GM19240 (cell line): ENCODE data around the gene POTEF.
"Not testable (repeated sequence)": the region's sequence is repeated elsewhere in the genome, so short reads cannot be mapped to it uniquely, and the experiment has no call there.

ENCODE experiments used
- DNase-seq: peaks from one replicate; pipeline ENCODE4 v3.0.0; 2011; ENCODE audit warnings: low spot score; ENCODE audit not compliant: insufficient read length

Gene POTEF

DNA sequence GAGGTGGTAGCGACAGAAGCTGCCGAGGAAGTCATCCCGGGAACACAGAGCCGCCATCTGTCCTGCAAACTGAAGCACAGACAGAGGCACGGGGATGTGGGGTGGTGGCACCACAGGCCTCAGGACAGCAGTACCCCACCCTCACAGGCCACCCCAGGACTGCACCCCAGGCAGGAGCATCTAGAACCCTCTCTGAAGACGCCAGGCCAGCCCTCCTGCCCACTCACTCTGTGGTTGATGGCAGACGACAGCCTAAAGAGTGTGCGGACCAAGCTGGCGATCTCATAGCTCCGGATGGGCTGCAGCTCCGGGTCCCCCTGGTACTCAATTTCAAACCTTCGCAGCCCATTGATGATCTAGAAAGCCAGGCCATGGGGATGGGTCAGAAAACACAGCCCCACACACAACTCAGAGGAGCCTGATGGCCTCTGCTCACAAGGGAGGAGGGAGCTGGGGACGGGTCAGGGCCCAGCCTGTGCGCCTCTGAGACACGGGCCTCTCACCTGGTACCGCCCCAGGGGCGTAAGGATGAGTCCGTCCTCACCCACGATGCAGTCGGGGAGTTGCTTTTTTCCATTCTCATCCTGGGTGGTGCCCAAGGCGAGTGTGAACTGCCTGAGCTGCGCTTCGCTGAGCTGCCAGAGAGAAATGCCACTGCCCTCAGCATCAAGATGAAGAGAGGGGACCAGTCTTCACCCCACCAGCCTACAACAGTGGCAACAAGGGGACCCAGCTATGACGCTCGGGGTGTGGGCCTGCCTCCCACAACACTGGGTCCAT lies 24.0 kb upstream of the POTEF start:
- no peak for DNase-seq

DNA sequence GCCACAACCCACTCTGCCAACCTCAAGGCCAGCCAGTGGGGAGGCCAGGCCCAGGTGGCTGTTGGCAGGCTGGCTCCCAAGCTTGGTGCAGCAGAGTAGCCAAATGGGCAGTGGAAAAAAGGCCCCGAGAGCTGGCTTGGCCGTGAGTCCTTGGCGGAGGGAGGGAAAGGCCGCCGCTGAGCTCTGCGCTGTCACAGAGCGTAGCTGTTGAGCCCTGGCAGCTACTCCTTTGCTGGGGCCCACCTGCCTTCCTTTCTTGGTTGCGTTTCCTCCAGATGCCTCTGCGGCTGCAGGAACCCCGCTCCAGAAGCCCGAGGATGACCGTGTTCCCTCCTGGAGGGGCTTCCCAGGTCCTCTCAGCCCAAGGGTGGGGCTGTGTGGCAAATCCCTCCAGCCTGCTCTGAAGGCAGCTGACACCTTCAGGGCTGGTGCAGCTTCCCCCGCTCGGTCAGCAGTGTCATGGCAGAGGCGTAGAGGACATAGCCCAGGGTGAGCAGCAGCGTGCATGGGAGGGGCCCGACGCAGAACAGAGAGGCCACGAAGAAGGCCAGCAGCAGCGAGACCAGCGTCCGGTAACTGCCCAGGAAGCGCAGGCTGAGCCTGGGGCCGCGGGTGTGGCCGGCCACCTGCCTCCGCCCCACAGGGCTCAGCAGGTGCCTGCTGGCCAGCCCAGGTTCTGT lies 23.3 kb upstream of the POTEF start:
- not testable (repeated sequence) for DNase-seq

DNA sequence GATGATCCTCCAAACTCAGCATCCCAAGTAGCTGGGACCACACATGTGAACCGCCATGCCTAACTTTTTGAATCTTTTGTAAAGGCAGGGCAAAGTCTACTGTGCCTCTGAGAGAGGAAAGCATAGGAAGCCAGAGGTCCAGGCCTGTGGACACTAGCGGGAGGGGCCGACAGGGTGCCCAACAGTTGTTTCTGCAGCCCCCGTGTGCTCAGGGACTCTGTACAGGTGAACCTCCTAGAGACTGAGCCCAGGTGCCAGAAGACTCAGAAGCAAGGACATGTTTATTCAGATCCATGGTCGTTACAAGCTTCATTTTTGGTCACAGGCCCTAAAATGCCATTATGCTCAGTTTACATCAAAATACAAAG lies 22.1 kb upstream of the POTEF start:
- not testable (repeated sequence) for DNase-seq

DNA sequence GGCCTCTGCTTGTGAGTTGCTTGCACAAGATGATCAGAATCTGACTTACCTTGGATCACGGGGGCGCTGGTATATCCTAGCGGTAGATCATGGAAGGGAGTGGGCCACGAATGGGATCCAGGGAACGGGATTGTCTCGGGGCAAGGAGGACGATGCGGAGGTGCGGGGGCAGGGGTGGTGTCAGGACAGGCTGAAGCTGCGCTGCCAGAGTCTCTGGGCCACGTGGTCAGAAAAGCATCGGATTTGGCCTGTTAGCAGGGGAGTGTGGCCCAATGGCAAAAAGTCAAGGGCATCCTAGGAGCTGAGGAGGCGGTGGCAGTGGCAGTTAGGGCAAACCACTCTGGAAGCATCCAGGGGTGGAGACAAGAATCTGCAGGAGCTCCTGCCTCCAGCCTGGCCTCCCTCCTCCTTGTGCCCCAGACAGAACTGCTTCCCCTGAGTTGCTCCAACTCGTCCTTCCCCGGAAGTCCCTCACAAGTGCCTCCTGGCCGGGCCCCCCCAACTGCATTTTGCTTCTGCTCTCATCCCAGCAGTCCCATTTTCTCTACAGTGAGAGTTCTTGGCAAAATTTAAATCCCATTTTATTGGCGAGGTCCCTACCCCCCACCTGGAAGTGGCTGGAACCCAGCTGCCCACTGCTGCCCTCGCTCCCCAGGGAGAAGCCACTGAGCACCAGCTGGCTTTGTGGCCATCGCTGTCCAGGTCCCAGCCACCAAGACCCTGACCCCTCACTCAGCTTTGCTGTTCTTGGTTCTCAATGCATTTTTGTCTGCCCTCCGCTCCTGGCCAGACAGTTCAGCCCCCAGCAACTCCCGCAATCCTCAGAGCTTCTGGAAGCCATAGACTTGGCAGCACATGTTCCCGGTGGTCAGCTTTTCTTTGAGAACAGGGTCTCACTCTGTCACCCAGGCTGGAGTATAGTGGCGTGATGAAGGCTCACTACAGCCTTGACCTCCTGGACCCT lies 21.4 kb upstream of the POTEF start:
- no peak for DNase-seq

DNA sequence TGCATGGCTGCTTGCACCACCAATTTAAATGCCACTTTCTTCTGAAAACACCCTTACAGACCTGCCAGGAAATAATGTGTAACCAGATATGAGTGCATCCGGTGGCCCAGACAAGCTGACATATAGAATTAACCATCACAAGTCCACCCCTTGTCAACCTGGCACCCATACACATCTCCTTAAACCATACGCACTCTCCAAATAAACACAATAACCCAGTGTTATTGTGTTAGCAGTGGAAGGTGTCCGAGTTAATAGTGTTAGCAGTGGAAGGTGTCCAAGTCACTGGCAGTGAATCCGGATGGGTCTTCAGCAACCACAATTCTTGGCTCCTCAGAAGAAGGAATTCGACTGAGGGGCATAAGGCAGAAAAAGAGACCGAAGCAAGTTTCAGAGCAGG lies 19.5 kb upstream of the POTEF start:
- not testable (repeated sequence) for DNase-seq

DNA sequence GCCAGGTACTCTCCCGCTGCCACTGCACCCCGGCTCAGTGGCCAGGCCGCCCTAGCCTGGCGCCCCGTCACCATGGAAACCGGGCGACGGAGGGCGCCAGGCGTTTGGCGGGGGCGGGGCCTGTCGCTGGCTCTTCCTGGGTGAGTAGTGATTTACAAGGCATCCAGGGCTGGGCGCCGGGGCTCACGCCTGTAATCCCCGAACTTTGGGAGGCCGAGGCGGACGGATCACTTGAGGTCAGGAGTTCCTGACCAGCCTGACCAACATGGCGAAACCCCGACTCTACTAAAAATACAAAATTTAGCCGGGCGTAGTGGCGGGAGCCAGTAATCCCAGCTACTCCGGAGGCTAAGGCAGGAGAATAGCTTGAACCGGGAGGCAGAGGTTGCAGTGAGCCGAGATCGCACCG lies 16.0 kb upstream of the POTEF start, which contains the start of gene CCDC74B:
CCDC74B (minus strand) TSS at position 107 of the 409 bp plus-strand sequence. CDS start 116 bp downstream, outside the sequence.
- DNase-seq: not testable (repeated sequence)

DNA sequence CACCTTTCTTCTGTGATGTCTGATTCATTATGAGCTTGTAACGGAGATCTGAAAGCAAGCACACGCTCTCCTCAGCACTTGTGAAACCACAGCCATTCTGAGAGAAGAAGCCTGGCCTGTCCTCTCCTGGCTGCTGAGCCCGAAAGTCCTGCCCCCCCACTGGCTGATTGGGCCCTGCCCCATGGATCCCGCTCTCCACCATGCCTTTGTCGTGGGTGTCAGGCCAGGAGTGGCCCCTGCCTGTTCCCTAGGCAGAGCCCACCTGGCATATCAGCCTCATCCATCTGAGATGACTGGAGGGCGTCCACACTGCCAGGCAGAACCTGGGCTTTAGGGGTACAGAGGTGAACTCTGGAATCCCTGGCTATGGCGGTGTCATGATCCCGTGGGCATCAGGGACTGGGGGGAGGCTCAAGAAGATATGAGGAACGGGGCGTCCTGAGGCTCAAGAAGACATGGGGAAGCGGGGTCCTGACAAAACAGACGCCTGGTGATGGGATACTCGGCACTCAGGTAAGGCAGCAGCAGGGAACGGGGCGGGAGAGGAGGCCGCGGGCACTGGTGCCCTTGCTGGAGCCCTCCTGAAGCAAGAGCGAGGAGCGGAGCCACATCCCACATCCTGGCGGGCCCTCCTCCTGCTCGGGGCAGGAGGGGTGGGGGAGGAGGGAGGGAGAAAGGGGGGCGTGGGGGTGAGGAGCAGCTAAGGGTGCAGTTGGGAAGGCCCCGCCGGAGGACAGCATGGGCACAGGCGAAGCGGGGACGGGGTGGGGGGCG lies 14.4 kb upstream of the POTEF start:
- DNase-seq: not testable (repeated sequence)

DNA sequence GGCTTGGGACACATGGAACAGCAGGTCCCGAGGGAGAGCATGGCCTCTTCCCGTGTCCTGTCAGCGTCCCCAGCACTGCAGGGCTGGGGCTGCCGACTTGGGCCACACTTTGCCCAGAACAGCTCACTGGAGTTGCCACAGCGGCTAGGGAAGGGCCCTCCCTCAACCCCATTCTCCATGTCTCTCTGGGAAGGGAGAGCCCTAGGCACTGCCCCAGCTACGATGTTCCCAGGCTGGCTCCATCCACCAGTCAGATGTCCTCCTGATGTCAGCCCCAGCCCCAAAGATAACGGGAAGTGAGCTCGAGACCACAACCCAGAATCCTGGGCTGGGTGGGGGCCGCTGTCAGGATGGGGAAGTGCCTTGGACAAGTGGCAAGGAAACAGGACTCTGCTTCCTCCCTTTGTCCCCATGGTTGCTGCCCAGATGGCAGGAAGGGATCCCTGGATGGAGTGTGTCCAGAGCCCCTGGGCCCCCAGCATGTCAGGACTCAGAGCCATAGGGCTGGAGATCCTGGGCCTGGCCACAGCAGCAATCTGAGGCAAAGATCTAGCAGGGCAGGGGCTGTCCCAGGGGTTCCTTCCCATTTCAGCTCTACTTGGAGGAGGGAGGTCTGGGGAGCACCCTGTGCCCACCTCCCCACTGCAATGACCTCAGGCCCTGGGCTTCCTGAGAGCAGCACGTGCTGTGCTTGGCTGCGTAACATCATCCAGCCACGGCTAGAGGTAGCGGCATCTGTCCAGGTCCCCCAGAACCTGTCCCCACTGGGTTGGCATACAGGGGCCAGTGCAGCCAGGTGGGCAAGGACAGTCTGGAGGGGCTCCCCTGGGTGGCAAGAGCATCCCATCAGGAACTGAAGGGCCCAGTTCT lies 13.6 kb upstream of the POTEF start:
- not testable (repeated sequence) for DNase-seq

DNA sequence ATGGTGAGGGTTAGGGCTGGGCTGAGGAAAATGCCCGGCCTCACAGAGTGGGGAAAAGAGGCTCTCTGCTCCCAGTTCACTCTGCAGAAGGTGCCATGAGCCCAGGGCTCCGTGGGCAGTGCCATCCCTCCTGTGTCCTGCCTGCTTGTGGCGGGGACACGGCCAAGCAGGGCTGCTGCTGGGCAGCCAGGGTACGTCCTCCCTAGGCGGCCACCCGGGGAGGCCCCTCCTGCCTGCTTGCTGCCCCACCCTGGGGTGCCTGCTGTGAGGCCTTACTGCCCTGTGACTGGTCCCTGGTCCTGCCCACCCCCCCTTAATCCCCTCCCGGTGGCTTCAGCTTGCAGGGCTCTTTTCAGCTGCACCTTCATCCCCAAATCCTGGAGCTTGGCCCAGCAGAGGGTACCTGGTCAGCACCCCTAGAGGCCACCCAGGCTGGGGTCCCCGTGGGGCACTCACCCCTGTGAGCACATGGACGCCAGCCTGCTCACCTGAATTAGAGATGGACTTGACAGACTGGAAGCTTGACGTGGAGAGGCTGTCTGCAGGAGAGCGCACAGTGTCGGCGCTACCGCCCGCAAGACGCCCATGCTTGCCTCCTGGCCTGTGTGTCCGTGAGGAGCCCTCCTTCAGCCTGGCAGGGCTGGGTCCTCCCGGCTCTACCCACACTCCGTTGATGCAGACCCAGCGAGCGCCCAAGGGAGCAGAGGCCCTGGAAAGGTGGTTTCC lies 12.8 kb upstream of the POTEF start:
- not testable (repeated sequence) for DNase-seq

DNA sequence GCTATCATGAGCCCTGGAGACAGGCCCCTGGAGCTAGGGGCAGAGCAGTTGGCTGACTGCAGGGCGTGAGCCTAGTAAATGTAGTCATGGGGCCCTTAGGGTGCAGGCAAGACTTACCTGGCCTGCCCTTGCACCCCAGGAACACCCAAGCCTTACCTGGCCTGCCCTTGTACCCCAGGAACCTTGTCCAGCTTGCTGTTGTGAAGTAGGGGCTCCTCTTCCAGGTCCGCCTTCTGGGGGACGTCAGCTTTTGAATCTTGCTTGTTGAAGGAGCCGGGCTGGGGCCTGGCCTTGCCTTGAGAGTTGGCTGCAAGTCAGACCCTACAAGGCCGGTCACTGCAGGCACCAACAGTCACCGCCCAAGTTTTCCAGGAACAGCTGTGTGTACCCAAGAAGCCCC lies 12.0 kb upstream of the POTEF start:
- not testable (repeated sequence) for DNase-seq

DNA sequence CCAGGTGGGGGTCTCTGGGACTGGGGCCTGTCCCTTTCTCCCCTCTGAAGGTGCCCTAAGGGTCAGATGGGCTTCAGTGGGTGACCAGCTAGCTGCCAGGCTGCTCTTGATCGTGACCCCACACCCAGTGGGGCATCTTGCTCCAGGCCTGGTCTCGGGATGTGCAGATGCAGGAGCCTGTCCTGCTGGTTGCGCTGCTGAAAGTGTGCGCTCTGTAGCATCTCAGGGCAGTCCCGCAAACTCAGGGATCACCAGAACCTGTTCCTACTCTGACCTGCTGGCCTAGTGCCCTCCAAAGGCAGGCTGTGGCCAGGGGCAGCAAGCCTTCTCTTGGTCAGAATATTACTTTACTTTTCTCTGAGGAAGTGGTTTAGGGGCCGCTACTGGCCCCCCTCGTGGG lies 11.5 kb upstream of the POTEF start:
- not testable (repeated sequence) for DNase-seq

DNA sequence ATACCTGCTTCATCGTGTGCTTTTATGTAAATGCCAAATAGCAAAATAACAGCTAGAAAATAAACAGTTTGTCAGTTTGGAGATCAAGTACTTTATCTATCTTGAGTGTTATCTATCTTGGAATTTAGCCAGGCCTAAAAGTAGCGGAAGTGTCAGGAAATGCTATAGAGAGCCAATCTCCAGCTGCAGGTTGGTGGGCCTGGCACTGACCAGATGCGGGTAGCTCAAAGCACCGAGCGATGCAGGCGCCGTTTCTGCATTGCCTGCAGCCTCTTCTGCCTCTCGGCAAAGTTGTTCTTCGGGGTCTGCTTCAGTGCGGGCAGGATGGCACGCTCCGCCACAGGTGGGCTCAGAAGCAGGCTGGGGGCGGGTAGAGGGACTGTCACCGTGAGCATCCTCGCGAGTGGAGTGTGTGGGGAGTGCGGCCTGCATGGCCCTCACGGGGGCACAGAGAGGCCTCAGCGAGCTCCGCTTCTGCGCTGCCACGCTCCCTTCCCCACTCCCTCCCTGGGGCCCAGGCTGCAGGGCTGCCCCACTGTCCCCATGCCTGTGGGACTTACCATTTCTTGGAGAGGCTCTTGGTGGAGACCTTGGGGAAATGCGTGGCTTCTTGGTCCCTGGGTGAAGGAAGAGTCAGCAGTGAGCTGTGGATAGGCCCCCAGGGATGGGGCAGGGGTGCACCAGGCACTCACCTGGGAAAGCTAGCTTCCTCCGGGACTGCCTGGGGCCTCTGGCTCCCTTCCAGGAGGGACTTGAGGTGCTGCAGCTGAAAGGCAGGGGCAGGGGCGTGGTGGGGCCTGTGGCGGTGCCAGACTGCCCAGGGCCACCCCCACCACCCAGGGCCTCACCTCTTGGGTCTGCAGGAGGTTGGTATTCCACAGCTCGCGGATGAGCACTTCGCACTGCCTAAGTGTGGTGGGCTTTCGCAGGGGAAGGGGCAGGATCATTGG lies 10.6 kb upstream of the POTEF start:
- not testable (repeated sequence) for DNase-seq

DNA sequence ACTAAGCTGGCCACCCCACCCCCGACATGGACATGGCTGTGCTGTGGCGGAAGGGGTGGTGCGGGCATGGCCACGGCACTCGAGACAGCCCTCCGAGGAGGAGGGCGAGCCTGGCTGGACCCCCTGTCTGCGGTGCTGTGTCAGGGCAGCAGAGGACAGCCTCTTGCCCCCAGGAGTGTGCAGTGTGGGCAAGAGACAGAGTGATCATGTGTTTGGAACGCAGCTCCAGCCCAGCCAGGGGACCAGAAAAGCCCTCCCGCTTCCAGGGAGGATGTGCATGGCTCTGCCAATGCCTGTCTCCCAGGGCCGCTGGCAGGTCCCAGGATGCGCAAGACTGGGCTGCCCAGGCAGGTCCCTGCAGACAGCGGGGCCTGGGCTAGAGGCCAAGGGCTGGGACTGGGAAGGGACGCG lies 9.8 kb upstream of the POTEF start:
- not testable (repeated sequence) for DNase-seq

DNA sequence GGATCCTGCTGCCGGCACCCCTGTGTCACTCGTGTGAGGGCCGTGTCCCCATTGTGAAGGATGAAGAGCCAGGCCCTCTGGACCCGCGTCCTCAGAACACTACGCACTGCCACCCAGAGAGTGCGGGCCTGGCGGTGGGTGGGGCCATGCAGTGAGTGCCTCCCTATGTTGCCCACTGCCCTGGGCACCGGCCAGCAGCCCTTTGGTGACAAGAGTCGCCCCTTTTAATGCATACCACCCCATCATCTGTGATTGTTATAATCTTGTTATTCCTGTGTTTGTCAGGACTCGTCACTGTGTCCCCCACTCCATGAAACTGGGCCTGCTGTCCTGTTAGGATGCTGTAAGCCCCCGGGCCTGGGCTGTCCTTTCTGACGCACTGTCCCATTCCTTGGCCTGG lies 9.3 kb upstream of the POTEF start:
- not testable (repeated sequence) for DNase-seq

DNA sequence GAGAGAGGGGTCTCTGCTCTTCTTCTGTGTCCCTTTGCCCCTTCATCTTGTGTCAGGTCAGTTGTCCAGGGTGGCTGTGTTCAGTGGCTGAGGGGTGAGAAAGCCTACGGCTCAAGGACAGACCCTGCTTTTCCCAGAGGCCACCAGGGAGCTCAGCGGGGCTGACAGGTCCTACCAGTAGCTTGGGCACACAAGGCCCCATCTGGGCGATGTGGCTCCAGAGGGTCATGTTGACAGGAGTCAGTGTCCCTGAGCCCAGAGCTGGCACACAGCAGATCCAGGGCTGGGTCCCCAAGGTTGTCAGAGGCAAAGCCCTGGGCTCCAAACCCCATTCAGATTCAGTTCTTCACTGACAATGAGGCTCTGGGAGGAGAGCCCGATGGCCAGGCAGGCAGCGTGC lies 8.1 kb upstream of the POTEF start:
- DNase-seq: not testable (repeated sequence)

DNA sequence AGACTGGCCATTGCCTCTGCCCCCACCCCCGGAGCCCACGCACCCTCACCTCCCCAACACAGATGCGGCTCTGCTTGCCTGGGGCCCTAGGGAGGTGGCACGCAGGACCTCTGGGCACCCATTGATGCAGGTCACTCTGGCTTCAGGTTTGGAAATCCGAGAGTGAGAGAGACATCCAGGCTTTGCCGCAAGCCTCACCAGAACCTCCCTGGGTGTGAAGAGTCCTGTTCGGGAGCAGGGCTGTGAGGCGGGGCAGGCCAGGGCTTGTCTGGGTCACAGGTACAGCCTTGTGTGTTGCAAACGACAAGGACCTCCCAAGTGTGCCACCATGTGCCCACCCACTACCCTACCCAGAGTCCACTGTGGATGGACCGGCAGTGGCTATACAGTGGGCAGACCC lies 7.5 kb upstream of the POTEF start:
- DNase-seq: not testable (repeated sequence)

DNA sequence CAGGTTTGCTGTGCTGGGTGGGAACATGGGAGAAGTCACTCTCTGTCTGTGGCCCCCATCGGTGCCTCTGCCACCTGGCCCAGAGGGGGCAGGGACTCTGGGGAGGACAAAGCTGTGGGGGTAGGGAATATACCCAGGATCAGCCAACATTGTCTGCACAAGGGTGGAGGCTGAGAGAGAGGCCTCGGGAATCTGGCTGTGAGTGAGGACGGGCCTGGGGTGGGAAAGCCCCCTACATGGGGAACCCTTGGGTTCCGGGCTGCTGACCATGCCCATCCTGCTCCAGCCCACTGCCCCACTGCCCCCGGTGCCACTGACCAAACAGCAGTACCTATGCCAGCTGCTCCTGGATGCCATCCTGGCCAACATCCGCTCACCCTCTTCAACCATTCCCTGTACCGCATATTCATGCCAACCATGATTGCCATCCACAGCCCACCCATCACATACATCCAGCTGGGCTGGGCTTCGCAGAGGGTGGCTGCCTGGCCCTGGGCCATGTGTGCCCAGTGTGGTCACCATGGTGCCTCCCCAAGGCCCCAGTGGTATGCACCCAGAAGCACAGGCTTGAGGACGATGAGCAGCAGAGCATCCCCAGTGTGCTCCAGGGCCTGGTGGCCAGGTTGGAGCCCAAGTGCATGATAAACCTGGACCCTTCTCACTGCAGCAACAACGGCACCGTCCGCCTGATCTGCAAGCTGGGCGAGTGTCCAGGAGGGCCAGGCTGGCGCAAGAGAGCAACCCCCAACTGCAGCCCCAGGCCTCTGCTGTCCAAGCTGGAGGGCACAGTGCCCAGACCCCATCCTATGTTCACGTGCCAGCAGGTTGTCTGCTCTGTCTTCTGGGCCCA lies 6.9 kb upstream of the POTEF start:
- DNase-seq: no peak
